GM19193 (cell line): ENCODE data around the gene PEX13.

ENCODE experiments used
- POLR2A ChIP-seq: IDR thresholded peaks from 4 replicates; pipeline ENCODE4 v1.6.1; 2011; ENCODE audit not compliant: insufficient read depth, insufficient read length; ENCODE audit errors: extremely low read depth

Gene PEX13

DNA sequence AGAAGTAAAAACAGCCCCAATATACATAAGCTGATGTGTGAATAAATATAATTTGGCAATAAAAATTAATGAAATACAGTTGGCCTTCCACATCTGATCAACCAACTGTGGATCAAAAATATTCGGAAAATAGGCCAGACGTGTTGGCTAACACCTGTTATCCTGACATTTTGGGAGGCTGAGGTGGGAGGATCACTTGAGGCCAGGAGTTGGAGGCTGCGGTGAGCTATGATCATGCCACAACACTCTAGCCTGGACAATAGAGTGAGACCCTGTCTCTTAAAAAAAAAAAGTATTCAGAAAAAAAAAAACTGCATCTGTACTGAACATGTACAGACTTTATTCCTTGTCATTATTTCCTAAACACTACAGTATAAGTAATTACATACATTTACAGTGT, 12.0 kb downstream of the PEX13 start:
- TF ChIP-seq POLR2A: no peak

DNA sequence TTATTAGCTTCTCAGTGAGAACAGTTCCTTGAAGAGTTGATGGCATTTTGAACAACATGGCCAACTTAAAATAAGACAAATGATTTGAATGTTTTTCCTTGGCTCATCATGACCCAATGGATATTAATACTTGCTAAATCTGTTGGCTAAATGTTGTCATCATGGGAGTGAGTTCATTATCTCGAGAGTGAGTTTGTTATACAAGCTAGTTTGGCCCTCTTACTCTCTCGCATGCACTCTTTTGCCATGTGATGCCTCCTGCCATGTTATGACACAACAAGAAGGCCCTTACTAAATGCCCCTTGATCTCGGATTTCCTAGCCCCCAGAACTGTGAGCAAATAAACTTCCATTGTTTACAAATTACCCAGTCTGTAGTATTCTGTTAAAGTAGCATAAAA, 25.3 kb downstream of the PEX13 start:
- TF ChIP-seq POLR2A: no peak

DNA sequence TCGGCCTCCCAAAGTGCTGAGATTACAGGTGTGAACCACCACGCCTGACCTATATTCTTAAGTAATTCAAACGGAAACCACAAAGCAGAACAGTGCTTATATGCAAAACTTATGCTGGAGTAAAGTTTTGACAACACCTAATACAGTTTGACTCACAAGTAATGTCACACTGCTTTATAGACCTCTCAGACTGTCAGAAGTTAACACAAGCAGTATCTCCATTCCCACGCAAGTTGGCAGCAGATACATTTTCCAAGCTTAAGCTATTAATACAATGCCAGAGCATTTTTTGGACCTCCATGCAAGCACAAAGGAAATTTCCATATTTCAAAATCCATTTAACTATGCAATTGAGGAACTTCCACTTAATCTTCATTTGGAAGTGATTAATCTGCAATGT, 27.1 kb downstream of the PEX13 start:
- TF ChIP-seq POLR2A: no peak

DNA sequence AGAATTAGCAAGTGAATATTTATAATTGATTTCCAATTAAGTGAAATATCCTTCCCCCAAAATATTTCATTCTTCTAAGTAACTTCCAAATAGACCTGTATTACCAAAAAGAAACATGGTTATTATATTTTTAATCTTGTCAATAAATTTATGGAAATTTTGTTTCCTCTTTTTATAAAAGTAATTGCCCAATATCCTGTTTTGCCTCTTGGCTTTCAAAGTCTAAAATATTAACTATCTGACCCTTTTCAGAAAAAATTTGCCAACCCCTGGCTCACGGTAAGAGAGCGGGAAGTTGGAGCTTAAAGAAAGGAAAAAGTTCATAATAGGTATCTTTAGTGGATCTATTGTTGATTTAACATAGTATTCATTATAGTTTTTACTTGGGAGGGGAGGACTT, 27.7 kb downstream of the PEX13 start:
- TF ChIP-seq POLR2A: no peak

DNA sequence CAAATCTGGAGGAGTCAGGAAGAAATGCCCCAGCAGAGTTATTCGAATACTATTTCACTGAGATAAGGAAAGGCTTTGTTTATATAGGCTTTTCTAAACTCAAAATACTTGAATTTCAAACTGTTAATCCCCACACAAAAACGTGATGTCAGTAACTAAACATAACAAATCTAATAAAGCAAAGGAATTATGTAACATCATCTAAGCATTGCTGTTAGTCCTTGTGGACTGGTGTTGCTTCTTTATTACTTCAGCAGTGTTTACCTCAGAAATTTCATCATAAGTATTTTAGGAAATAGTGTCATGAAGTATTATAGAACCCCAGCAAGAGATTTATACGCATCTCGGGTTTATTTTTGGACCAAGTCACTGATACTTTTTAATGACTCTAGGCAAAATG, 28.5 kb downstream of the PEX13 start:
- no peak for TF ChIP-seq POLR2A

DNA sequence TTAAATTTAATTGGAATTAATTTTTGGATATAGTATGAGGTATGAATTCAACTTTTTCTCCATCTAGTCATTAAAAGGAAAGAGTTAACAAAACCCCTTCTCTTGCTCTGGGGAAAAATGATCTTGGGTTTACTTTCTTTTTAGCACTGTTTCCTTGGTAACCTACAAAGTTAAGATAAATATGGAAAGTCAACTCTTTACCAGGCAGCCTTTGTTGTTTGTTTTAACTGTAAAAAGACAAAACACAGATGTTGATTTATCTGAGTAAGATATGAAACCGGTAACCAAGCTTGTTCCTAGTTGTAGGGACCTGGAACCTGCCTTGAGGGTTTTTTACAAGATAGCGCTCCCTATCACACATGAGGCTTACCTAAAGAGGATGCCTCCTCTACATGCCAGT, 38.0 kb downstream of the PEX13 start:
- TF ChIP-seq POLR2A: no peak

DNA sequence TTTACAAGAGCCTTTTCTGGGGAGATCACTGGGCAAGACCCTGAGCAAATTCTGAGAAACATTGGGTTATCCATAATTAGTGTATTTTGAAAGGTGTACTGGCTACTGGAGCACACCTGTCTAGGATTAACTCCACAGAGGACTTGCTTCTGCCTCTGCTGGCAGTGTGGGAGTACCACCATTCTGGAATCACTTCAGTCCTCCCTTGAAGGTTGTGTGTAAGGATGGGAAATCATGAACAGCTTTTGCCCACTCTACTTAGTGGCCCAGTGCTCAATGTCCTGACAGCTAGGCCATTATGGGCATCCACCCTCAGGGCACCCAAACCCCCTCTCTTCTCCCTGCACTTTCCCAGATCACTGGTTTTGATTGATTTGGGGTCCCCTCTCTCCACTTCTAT, 40.0 kb downstream of the PEX13 start:
- TF ChIP-seq POLR2A: no peak

DNA sequence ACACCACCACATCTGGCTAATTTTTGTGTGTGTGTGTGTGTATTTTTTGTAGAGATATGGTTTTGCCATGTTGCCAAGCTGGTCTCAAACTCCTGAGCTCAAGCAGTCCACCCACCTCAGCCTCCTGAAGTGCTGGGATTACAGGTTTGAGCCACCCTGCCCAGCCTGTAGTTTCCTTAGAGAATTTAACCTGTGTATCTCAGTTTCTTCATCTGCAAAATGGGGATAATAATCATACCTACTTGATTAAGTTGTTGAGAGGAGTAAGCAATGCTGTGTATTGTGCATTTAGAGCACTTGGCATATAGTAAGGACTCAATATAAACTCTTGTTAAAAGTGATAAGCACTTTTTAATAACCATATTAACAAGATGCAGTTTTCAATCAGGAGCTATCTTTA, 41.9 kb downstream of the PEX13 start:
- TF ChIP-seq POLR2A: no peak

DNA sequence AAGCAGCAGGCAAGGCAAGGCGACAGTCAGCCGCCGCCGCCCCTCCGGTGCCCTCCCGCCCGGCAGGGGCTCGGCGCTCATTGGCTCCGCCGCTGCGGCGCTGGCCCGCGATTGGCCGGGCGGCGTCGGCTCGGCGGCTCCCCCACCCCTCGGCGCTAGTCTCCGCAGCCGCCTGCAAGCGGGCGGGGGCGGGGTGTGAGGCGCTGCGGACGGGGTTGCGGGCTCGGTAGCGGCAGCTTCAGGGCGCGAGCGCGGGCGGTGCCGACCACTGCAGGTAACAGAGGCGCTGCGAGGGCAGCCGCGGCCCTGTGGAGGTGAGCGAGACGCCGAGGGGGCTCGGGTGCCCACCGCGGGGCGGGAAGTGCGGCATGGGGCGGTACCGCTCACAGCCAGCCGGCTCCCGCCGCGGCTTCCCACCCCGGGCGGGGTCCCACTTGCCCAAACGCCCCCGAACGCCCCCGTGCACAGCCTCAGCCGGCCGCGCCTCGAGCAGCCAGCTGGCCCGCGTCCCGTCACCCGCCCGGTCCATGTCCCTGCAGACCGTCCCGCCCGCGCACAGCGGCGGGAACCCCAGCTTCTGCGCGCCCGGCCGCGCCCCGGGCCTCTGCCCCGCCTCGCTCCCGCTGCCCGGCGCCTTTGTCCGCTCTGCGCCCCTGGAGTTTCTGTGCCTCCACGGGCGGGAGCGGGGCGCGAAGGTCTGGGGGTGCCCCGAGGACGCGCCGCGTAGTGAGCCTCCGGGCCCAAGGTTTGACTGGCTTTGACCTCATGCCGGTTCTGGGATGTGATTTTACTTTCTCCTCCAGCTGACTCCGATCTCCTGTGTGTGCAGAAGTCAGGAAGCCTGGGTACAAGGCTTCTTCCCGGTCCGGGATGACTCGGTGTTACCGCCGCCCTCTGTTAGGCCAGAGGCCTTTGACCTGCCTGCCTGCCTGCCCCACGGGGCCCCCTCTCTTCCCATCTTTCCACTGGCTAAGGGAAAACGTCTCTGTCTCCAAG, 48.5 kb downstream of the PEX13 start, which contains the start of gene SANBR:
Gene SANBR, plus strand, starts transcription at position 158 of the 996 bp plus-strand sequence. CDS start 4,480 bp downstream, outside the sequence.
- peak; percentile 48 for TF ChIP-seq POLR2A

DNA sequence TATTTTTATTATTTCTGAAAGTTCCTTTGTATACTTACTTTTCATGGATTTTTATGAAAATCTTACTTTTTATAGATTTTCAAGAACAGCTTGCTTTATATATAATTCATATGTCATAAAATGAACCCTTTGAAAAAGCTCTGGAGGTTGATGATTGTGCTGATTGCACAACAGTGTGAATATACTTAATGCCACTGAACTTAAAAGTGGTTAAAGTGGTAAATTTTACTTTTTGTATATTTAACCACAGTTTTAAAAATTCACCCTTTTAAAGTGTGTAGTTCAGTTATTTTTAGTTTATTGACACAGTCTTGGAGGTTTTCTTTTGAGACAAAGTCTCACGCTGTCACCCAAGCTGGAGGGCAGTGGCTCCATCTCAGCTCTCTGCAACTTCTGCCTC, 56.6 kb downstream of the PEX13 start:
- TF ChIP-seq POLR2A: no peak

DNA sequence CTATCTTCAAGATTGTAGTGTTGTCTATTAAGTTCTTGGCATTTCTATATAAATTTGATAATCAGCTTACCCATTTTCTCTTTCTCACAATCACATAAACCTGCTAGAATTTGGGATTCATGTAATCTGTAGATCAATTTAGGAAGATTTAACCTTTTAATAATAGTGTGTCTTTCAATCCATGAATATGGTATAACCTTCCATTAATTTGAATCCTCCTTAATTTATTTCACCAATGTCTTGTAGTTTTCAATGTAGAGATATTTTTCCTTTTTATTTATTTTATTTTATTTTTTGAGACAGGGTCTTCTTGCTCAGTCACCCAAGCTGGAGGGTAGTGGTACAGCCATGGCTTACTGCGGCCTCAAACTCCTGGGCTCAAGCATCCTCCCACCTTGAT, 68.4 kb downstream of the PEX13 start:
- no peak for TF ChIP-seq POLR2A

DNA sequence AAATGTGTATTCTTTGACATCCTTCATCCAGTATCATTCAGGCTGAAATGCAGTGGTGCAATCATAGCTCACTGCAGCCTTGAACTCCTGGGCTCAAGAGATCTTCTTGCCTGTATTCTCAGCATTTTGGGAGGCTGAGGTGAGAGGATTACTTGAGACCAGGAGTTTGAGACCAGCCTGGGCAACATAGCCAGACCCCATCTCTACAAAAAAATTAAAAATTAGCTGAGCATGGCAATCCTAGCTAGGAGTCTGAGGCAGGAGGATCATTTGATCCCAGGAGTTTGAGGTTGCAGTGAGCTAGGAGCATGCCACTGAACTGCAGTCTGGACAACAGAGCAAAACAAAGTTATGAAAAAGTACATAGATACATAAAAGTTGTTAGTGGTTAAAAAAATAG, 72.3 kb downstream of the PEX13 start:
- TF ChIP-seq POLR2A: no peak

DNA sequence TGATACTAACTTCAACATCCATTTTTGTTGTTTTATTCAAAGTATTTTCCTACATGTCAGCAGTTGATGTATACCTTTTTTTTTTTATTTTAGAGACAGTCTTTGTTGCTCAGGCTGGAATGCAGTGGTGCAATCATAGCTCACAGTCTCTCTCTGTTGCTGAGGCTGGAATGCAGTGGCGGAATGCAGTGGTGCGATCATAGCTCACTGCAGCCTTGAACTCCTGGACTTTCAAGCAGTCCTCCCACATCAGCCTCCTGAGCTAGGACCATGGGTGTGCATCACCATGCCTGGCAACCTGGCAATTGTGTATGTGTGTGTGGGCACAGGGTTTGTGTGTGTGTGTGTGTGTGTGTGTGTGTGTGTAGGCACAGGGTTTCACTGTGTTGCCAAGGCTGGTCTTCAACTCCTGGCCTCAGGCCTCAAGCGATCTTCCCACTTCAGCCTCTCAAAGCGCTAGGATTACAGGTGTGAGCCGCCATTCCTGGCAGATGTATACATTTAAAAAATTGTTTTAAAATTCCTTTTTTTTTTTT, 72.9 kb downstream of the PEX13 start:
- TF ChIP-seq POLR2A: no peak

DNA sequence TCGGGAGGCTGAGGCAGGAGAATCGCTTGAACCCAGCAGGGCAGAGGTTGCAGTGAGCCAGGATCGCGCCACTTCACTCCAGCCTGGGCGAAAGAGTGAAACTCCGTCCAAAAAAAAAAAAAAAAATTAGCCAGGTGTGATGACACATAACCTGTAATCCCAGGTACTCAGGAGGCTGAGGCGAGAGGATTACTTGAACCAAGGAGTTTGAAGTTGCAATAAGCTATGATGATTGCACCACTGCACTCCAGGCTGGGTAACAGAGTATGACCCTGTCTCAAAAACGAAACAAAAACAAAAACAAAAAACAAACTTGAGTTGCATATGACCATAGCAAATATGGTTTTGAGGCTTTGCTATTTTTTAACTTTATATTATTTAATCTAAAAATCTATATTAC, 74.0 kb downstream of the PEX13 start:
- TF ChIP-seq POLR2A: no peak

DNA sequence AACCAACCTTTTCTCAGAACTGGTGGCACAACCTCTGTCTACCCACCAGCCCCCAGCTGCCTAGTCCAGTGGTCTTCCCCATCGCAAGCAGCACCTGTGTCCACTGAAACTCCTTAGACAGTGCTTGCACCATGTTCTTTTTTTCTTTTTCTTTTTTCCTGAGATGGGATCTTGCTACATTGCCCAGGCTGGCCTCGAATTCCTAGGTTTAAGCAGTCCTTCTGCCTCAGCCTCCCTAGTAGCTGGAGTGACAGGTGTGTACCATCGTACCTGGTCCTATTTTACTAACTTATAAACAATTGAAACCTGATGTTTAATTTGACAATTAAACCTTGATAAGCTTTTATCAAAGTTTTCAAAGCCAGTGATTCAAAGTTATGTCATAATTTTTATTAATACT, 78.9 kb downstream of the PEX13 start:
- no peak for TF ChIP-seq POLR2A

DNA sequence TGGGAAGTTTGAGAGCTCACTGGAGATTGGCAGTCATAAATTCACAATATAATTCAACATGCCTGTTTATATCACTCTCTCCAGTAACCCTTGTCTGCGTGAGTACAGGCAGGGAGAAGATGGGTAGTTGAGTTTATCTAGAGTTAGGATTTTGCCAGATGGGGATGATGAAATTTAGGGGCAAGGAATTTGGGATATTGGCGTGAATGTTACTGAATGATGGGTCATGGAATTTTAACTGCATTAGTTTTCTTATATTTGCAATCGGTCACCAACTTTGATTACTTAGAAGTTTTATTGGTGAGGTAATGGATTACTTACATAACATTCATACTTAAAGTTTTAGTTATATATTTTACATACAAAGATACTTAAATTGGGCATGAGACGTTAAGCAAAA, 83.3 kb downstream of the PEX13 start:
- no peak for TF ChIP-seq POLR2A
